IMR-90 (cell line): ENCODE results near the gene PPM1F.

Source experiments
- BHLHE40 ChIP-seq: fragments of 150-350 bp; IDR thresholded peaks from 2 replicates; pipeline ENCODE4 v1.6.1; 2016; ENCODE audit warnings: mild to moderate bottlenecking, low read depth, low read length
- CEBPB ChIP-seq: IDR thresholded peaks from 2 replicates; pipeline ENCODE4 v1.6.1; 2012; ENCODE audit warnings: low read depth, low read length, improper control_type of control experiment
- MAFK ChIP-seq: IDR thresholded peaks from 2 replicates; pipeline ENCODE4 v1.6.1; 2012; ENCODE audit warnings: low read depth, low read length, improper control_type of control experiment
- MXI1 ChIP-seq: IDR thresholded peaks from 2 replicates; pipeline ENCODE4 v1.6.1; 2012; ENCODE audit warnings: low read depth, mild to moderate bottlenecking, low read length, moderate library complexity, borderline replicate concordance
- POLR2A ChIP-seq: IDR thresholded peaks from 2 replicates; pipeline ENCODE4 v1.6.1; 2012; ENCODE audit warnings: mild to moderate bottlenecking, low read depth, low read length
- RAD21 ChIP-seq: IDR thresholded peaks from 2 replicates; pipeline ENCODE4 v1.6.1; 2012; ENCODE audit warnings: low read length, improper control_type of control experiment
- RFX5 ChIP-seq: IDR thresholded peaks from 2 replicates; pipeline ENCODE4 v1.8.0; 2012; ENCODE audit warnings: low read depth, mild to moderate bottlenecking, low read length, moderate library complexity
- SMC3 ChIP-seq: fragments of 150-350 bp; IDR thresholded peaks from 2 replicates; pipeline ENCODE4 v1.6.1; 2016; ENCODE audit warnings: low read depth, mild to moderate bottlenecking, antibody characterized with exemption, low read length, moderate library complexity
- USF2 ChIP-seq: fragments of 150-350 bp; IDR thresholded peaks from 2 replicates; pipeline ENCODE4 v1.6.1; 2017; ENCODE audit warnings: mild to moderate bottlenecking, antibody characterized with exemption, low read length, low read depth
- TF ChIP-seq, protein P1 (sequence below): conservative IDR thresholded peaks from 2 replicates; pipeline ENCODE4 v1.5.1; 2012; ENCODE audit warnings: mild to moderate bottlenecking, low read depth, low read length, improper control_type of control experiment

DNA sequence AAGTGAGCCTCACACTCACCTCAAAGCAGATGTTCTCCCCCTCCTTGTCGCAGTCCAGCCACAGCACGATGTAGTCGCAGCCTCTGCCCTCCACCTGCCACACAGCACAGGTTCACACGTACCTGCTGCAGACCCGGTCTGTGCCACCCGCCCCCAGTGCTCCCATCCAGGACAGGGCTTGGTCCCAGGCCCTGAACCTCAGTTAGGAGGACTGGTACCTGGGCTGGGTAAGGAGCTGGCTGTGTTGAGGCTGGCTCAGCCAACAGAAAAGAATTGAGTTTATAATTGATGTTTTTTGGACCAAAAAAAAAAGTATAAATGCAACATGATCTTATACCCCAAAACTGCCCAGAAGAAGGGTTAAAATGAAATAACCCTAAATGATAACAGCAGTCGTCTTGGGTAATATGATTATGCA is 19.2 kb upstream of the PPM1F start:
- no peak for TF ChIP-seq SMC3
- TF ChIP-seq POLR2A = no peak
- TF ChIP-seq, protein P1, sequence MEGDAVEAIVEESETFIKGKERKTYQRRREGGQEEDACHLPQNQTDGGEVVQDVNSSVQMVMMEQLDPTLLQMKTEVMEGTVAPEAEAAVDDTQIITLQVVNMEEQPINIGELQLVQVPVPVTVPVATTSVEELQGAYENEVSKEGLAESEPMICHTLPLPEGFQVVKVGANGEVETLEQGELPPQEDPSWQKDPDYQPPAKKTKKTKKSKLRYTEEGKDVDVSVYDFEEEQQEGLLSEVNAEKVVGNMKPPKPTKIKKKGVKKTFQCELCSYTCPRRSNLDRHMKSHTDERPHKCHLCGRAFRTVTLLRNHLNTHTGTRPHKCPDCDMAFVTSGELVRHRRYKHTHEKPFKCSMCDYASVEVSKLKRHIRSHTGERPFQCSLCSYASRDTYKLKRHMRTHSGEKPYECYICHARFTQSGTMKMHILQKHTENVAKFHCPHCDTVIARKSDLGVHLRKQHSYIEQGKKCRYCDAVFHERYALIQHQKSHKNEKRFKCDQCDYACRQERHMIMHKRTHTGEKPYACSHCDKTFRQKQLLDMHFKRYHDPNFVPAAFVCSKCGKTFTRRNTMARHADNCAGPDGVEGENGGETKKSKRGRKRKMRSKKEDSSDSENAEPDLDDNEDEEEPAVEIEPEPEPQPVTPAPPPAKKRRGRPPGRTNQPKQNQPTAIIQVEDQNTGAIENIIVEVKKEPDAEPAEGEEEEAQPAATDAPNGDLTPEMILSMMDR = no peak
- no peak for TF ChIP-seq RAD21
- no peak for TF ChIP-seq MXI1
- no peak for TF ChIP-seq MAFK
- TF ChIP-seq CEBPB = no peak
- TF ChIP-seq RFX5 = no peak
- no peak for TF ChIP-seq USF2
- TF ChIP-seq BHLHE40 = no peak
